Astrocyte of the cerebellum (primary cell): ENCODE results near the gene NCBP2.
"Not testable (repeated sequence)": the region's sequence is repeated elsewhere in the genome, so short reads cannot be mapped to it uniquely, and the experiment has no call there.

Source experiments
- DNase-seq: peaks from one replicate; pipeline ENCODE4 v3.0.0-alpha.2; 2011; ENCODE audit warnings: low read depth
- H3K4me3 ChIP-seq: 2 replicates; pipeline ENCODE4 v1.5.1; 2011; ENCODE audit warnings: mild to moderate bottlenecking, low read depth, low read length, moderate library complexity
- CTCF ChIP-seq: IDR thresholded peaks from 2 replicates; pipeline ENCODE4 v1.5.1; 2012; ENCODE audit warnings: low read length, low read depth, moderate library complexity, mild to moderate bottlenecking; ENCODE audit errors: missing control alignments
- in situ Hi-C: cut with HindIII; loops from 2 replicates; pipeline ENCODE4 v1.10.0; 2017; ENCODE audit warnings: low sequenced_read_pairs

NCBP2 gene

GRCh38 chr3:196949285-196949619, 6.9 kb upstream of the NCBP2 start:
- TF ChIP-seq CTCF: no peak
- DNase-seq: no peak
- in situ Hi-C loops: loop anchor here (5.0 kb wide), 1 partner anchor 48 kb away; no protein-coding TSS in a partner anchor
- no peak overlapping the region for H3K4me3 ChIP-seq

- in situ Hi-C loops: loop anchor here (5.0 kb wide), 1 partner anchor 49 kb away; no protein-coding TSS in a partner anchor
- peak; percentile 14 for TF ChIP-seq CTCF
These were observed 6.3 kb upstream of the NCBP2 start for GRCh38 chr3:196948442-196949284.

GRCh38 chr3:196947860-196948441, 5.6 kb upstream of the NCBP2 start:
- in situ Hi-C loops: loop anchor here (5.0 kb wide), 1 partner anchor 49 kb away; no protein-coding TSS in a partner anchor
- H3K4me3 ChIP-seq: no peak overlapping the region
- no peak for DNase-seq
- TF ChIP-seq CTCF: no peak

More at GRCh38 chr3:196948442-196949284, 6.3 kb upstream of the NCBP2 start:
- DNase-seq: no peak
- H3K4me3 ChIP-seq: no peak overlapping the region

- H3K4me3 ChIP-seq: no peak overlapping the region
- TF ChIP-seq CTCF: peak; percentile 34
- no peak for DNase-seq
- in situ Hi-C loops: loop anchor here (5.0 kb wide), 1 partner anchor 50 kb away; no protein-coding TSS in a partner anchor
These were observed 5.0 kb upstream of the NCBP2 start for GRCh38 chr3:196947136-196947859.

- H3K4me3 ChIP-seq, DNase-seq, in situ Hi-C loops: not testable (repeated sequence)
These were observed 1.9 kb upstream of the NCBP2 start for GRCh38 chr3:196944037-196944790.

GRCh38 chr3:196942915-196943277, 568 bp upstream of the NCBP2 start:
- peak overlapping the region; percentile 98 for H3K4me3 ChIP-seq
- DNase-seq: no peak
- TF ChIP-seq CTCF: no peak
- in situ Hi-C loops: no loop called here
